ENCODE data around the gene RAB17. TPM values are rescaled to one million over a fixed set of nuclear protein-coding genes. Genes with fewer than 3 reads are reported as not detected.
"Not testable (repeated sequence)": the region's sequence is repeated elsewhere in the genome, so short reads cannot be mapped to it uniquely, and the experiment has no call there.

The RAB17 gene
- polyA plus RNA-seq, 1 experiment, result 0.10 TPM

DNA sequence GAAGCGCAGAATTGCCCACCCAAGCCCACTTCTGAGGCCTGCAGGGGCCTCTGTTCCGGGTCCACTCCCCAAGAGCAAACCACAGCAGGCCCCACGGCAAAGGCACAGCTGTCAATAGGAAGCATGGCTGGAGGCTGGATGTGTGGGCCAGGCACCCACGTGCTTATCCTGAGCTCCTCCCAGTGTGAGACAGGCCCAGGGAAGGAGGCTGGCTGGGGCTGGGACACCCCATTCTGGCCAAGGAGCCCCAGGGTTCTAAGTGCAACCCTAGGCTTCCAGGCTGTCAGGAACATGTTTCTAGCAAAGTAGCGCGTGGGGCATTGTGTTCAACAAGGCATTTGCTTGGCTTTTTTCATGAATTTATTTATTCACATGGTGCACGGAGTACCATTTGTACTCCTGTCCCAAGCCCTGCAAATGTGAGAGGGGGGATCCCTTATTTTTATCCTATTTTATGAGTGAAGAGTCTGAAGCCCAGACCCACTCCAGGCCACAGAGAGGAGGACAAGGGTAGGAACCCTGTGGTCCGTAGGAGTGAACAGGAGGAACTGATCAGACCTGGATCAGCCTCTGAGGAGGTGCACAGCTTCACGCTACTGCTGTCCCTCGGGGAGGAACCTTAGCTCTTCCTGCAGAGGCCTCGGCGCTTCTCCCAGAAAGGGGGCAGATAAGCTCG is 6.1 kb upstream of the RAB17 start:
- Histone ChIP-seq H3K27ac (ENCODE audit: low read depth, low read length) (no peak overlapping the region), H3K9me3 (ENCODE audit: control insufficient read depth, insufficient read depth, low read length) (no peaks in the 10 kb centered on the region), H3K4me3 (ENCODE audit: low read depth, low read length) (no peak overlapping the region), H3K27me3 (ENCODE audit: control insufficient read depth, insufficient read depth, low read length) (no peaks in the 10 kb centered on the region)
- ChIA-PET CTCF (no interaction called here), POLR2A (no interaction called here)
- TF ChIP-seq, protein P1, sequence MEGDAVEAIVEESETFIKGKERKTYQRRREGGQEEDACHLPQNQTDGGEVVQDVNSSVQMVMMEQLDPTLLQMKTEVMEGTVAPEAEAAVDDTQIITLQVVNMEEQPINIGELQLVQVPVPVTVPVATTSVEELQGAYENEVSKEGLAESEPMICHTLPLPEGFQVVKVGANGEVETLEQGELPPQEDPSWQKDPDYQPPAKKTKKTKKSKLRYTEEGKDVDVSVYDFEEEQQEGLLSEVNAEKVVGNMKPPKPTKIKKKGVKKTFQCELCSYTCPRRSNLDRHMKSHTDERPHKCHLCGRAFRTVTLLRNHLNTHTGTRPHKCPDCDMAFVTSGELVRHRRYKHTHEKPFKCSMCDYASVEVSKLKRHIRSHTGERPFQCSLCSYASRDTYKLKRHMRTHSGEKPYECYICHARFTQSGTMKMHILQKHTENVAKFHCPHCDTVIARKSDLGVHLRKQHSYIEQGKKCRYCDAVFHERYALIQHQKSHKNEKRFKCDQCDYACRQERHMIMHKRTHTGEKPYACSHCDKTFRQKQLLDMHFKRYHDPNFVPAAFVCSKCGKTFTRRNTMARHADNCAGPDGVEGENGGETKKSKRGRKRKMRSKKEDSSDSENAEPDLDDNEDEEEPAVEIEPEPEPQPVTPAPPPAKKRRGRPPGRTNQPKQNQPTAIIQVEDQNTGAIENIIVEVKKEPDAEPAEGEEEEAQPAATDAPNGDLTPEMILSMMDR (IDR thresholded peaks at IDR 0.05; ENCODE audit: low read depth, low read length), result no peak
- no peak for DNase-seq (ENCODE audit: low read depth, low spot score)

DNA sequence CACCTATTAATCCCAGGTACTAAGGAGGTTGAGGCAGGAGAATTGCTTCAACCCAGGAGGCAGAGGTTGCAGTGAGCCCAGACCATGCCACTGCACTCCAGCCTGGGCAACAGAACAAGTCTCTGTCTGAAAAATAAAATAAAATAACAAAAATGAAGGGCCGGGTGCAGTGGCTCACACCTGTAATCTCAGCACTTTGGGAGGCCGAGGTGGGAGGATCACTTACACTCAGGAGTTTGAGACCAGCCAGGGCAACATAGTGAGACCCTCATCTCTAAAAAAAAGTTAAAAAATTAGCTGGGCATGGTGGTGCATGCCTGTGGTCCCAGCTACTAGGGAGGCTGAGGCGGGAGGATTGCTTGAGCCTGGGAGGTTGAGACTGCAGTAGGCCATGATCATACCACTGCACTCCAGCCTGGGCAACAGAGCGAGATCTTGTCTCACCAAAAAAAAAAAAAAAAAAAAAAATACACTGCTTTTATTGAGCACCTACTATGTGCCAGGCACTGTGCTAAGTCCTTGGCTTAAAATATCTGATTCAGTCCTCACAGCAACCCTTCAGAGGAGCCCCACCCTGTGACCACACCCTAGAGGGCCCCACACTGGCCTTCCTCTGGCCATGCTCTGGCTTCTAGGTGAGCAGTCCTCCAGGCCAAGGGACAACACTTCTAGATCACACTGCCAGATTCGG is 5.4 kb upstream of the RAB17 start:
- H3K27me3 ChIP-seq (ENCODE audit: control insufficient read depth, insufficient read depth, low read length); H3K9me3 ChIP-seq (ENCODE audit: control insufficient read depth, insufficient read depth, low read length); H3K27ac ChIP-seq (ENCODE audit: low read depth, low read length); H3K4me3 ChIP-seq (ENCODE audit: low read depth, low read length); CTCF ChIA-PET; POLR2A ChIA-PET; DNase-seq (ENCODE audit: low read depth, low spot score): not testable (repeated sequence)

DNA sequence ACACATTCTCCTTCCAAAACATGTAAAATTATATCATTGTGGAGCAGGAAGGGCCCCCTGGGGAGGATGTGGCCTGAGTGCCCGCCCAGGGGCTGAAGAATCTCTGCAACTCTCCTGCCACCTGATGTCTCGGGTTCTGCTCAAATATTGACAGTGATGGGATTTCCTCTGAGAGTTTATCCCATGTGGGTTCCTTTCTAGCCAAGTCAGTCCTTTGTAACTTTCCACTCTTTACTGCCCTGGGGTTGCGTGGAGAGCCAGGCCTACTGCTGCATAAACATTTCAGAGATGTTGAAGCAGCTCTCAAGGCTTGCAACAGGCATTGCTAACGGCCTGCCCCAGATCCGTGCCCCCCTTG is 4.0 kb upstream of the RAB17 start:
- DNase-seq (ENCODE audit: low read depth, low spot score), result no peak
- TF ChIP-seq, protein P1 (IDR thresholded peaks at IDR 0.05; ENCODE audit: low read depth, low read length), result no peak
- CTCF ChIA-PET, result no interaction called here
- Histone ChIP-seq H3K27ac (ENCODE audit: low read depth, low read length) (no peak overlapping the region), H3K27me3 (ENCODE audit: control insufficient read depth, insufficient read depth, low read length) (no peaks in the 10 kb centered on the region), H3K9me3 (ENCODE audit: control insufficient read depth, insufficient read depth, low read length) (no peaks in the 10 kb centered on the region), H3K4me3 (ENCODE audit: low read depth, low read length) (no peak overlapping the region)
- POLR2A ChIA-PET, result no interaction called here

DNA sequence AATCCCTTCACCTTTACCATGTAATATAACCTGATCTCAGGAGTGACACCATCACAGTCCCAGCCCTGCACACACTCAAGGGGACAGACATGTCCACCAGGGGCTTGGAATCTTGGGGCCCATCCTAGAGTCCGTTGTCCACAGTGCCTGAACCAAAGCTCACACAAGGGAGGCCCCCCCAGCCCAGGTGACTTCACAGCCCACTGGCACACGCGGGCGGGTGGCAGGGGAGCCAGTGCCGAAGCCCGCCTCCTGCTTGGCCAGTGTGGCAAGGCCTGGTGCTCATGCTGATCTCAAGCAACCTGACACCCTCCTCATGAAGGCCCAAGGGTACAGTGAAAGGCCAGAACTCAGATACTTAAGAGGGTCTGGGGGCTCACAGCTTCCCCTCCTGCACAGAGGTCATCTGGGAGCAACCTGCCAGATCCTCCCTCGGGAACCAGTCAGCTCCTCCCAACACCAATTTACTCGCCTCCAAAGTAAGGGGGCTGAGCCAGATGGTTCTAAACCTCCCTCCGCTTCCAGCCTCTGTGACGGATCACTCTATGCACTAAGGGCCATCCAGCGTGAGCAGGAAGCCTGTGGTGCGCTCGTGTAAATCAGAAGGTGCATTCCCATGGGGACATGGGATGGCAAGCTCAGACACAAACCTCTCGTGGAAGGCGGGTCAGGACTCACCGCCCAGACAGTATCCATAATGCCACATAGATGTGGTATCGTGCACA is 3.2 kb upstream of the RAB17 start:
- no peaks in the 10 kb centered on the region for H3K9me3 ChIP-seq (ENCODE audit: control insufficient read depth, insufficient read depth, low read length)
- TF ChIP-seq, protein P1 (IDR thresholded peaks at IDR 0.05; ENCODE audit: low read depth, low read length), result no peak
- no peak overlapping the region for H3K4me3 ChIP-seq (ENCODE audit: low read depth, low read length)
- no peak overlapping the region for H3K27ac ChIP-seq (ENCODE audit: low read depth, low read length)
- no peak for DNase-seq (ENCODE audit: low read depth, low spot score)
- H3K27me3 ChIP-seq (ENCODE audit: control insufficient read depth, insufficient read depth, low read length), result no peaks in the 10 kb centered on the region
- ChIA-PET CTCF (no interaction called here), POLR2A (no interaction called here)

DNA sequence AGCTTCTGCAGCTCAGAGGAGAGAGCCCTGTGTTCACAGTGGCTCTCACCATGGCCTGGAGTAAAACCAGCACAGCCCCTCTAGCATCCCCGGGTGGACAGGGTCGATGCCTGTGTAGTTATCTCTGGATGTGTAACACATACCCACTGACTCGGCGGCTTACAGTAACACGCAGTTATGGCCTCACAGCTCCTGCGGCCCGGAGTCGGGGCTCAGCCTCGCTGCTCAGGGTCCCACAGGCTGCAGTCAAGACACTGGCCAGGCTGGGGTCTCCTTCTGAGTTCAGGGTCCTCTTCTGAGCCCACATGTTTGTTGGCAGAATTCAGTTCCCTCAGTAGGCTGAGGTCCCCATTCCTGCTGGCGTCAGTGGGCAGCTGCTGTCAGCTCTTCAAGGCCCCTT is 2.5 kb upstream of the RAB17 start:
- peaks cover 4% of the 10 kb centered on the region; the same call in 1 of the 2 replicates for H3K9me3 ChIP-seq (ENCODE audit: control insufficient read depth, insufficient read depth, low read length)
- TF ChIP-seq, protein P1 (IDR thresholded peaks at IDR 0.05; ENCODE audit: low read depth, low read length), result no peak
- no peaks in the 10 kb centered on the region for H3K27me3 ChIP-seq (ENCODE audit: control insufficient read depth, insufficient read depth, low read length)
- no peak overlapping the region for H3K27ac ChIP-seq (ENCODE audit: low read depth, low read length)
- ChIA-PET POLR2A (no interaction called here), CTCF (no interaction called here)
- no peak for DNase-seq (ENCODE audit: low read depth, low spot score)
- no peak overlapping the region for H3K4me3 ChIP-seq (ENCODE audit: low read depth, low read length)

Data from AG04450 (cell line).